DND-41 (cell line): ENCODE data around the gene BMP5.

Experiments used
- CTCF ChIP-seq: IDR thresholded peaks from 2 replicates; pipeline ENCODE4 v1.5.1; 2012; ENCODE audit warnings: borderline replicate concordance, low read length, moderate library complexity, mild to moderate bottlenecking; ENCODE audit not compliant: poor library complexity, severe bottlenecking; ENCODE audit errors: extremely low read depth
- EZH2 ChIP-seq: IDR thresholded peaks from 3 replicates; pipeline ENCODE4 v1.6.1; 2012; ENCODE audit warnings: borderline replicate concordance, low read depth, mild to moderate bottlenecking, moderate library complexity, low read length, inconsistent platforms; ENCODE audit not compliant: severe bottlenecking

- TF ChIP-seq CTCF (no peak), EZH2 (no peak)
These were observed 38.4 kb downstream of the BMP5 start for GRCh38 chr6:55836945-55837344.
